Measurements from ENCODE around the gene DYNC2H1.

- TF ChIP-seq CTCF (IDR thresholded peaks at IDR 0.05; ENCODE audit: insufficient read depth, low read depth, low read length) (no peak), EZH2 (IDR thresholded peaks at IDR 0.05; ENCODE audit: insufficient read depth, low read length) (no peak)
These were observed 377.9 kb downstream of the DYNC2H1 start for GRCh38 chr11:103487113-103487512.
